ENCODE measurements around the gene ESR1.

- TF ChIP-seq, protein P1, sequence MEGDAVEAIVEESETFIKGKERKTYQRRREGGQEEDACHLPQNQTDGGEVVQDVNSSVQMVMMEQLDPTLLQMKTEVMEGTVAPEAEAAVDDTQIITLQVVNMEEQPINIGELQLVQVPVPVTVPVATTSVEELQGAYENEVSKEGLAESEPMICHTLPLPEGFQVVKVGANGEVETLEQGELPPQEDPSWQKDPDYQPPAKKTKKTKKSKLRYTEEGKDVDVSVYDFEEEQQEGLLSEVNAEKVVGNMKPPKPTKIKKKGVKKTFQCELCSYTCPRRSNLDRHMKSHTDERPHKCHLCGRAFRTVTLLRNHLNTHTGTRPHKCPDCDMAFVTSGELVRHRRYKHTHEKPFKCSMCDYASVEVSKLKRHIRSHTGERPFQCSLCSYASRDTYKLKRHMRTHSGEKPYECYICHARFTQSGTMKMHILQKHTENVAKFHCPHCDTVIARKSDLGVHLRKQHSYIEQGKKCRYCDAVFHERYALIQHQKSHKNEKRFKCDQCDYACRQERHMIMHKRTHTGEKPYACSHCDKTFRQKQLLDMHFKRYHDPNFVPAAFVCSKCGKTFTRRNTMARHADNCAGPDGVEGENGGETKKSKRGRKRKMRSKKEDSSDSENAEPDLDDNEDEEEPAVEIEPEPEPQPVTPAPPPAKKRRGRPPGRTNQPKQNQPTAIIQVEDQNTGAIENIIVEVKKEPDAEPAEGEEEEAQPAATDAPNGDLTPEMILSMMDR (conservative IDR thresholded peaks at IDR 0.05; ENCODE audit: low read length), result no peak
- TF ChIP-seq EZH2phosphoT487 (IDR thresholded peaks at IDR 0.05; ENCODE audit: borderline replicate concordance, low read depth, low read length), result no peak
Measured at GRCh38 chr6:152094992-152095592, 287.6 kb downstream of the ESR1 start.
